ENCODE measurements around the gene GPR132.

DNA sequence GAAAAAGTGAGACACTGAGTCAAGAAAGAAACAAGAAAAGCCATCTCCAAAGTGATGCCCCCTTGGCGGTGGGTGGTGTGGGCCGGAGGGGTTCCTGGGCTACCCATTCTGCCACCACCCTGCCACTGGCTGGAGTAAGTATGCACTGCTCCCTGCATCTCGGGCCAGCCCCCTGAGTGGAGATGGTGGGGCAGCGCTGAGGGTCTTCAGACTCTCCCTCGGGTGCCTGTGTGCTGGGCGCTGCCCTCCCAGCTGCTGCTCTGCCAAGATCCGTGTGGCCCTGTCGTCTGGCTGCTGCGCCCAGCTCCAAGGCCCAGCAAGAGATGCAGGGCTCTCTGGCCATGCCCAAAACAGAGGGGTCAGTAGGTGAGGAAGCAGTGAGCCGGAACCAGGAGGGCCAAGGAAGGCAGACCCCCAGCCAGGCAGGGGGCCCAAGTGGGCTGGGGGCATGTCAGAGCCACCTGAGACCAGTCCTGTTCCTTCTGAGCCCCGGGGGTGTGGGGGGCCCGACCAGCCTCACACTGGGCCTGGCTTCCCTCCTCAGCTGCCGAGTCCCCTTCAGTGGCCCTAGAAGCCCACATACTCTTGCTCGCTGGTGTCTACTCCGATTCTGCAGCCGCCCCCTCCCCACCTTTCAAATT lies 5.2 kb downstream of the GPR132 start:
- TF ChIP-seq, protein P1, sequence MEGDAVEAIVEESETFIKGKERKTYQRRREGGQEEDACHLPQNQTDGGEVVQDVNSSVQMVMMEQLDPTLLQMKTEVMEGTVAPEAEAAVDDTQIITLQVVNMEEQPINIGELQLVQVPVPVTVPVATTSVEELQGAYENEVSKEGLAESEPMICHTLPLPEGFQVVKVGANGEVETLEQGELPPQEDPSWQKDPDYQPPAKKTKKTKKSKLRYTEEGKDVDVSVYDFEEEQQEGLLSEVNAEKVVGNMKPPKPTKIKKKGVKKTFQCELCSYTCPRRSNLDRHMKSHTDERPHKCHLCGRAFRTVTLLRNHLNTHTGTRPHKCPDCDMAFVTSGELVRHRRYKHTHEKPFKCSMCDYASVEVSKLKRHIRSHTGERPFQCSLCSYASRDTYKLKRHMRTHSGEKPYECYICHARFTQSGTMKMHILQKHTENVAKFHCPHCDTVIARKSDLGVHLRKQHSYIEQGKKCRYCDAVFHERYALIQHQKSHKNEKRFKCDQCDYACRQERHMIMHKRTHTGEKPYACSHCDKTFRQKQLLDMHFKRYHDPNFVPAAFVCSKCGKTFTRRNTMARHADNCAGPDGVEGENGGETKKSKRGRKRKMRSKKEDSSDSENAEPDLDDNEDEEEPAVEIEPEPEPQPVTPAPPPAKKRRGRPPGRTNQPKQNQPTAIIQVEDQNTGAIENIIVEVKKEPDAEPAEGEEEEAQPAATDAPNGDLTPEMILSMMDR (optimal IDR thresholded peaks at IDR 0.05 in 1 of 3, IDR thresholded peaks at IDR 0.05 in 1 of 3, conservative IDR thresholded peaks at IDR 0.05 in 1 of 3; ENCODE audit: extremely low read depth in 1 of 3, insufficient read depth in 2 of 3, low read length in 3 of 3), result no peak
- no peak for TF ChIP-seq EZH2 (IDR thresholded peaks at IDR 0.05; ENCODE audit: low read length)
